Measurements from ENCODE around the gene GOSR1.
"Not testable (repeated sequence)": the region's sequence is repeated elsewhere in the genome, so short reads cannot be mapped to it uniquely, and the experiment has no call there.

Gene GOSR1

GRCh38 chr17:30558686-30559545 is 81.7 kb downstream of the GOSR1 start:
- H3K4me3 ChIP-seq (replicated peaks; ENCODE audit: insufficient read depth, low read length): no peak overlapping the region
- no peak overlapping the region for H3K27ac ChIP-seq (replicated peaks)
- DNase-seq (ENCODE audit: low read depth in 1 of 2, low spot score in 1 of 2): no peak
- no peaks in the 10 kb centered on the region for H3K27me3 ChIP-seq (ENCODE audit: insufficient read depth, poor library complexity, severe bottlenecking)
- TF ChIP-seq POLR2AphosphoS5 (IDR thresholded peaks at IDR 0.05; ENCODE audit: low read depth) (no peak), SPI1 (IDR thresholded peaks at IDR 0.05; ENCODE audit: borderline replicate concordance, low read depth) (no peak), GABPA (IDR thresholded peaks at IDR 0.05; ENCODE audit: low read depth) (no peak)
- TF ChIP-seq, protein P1, sequence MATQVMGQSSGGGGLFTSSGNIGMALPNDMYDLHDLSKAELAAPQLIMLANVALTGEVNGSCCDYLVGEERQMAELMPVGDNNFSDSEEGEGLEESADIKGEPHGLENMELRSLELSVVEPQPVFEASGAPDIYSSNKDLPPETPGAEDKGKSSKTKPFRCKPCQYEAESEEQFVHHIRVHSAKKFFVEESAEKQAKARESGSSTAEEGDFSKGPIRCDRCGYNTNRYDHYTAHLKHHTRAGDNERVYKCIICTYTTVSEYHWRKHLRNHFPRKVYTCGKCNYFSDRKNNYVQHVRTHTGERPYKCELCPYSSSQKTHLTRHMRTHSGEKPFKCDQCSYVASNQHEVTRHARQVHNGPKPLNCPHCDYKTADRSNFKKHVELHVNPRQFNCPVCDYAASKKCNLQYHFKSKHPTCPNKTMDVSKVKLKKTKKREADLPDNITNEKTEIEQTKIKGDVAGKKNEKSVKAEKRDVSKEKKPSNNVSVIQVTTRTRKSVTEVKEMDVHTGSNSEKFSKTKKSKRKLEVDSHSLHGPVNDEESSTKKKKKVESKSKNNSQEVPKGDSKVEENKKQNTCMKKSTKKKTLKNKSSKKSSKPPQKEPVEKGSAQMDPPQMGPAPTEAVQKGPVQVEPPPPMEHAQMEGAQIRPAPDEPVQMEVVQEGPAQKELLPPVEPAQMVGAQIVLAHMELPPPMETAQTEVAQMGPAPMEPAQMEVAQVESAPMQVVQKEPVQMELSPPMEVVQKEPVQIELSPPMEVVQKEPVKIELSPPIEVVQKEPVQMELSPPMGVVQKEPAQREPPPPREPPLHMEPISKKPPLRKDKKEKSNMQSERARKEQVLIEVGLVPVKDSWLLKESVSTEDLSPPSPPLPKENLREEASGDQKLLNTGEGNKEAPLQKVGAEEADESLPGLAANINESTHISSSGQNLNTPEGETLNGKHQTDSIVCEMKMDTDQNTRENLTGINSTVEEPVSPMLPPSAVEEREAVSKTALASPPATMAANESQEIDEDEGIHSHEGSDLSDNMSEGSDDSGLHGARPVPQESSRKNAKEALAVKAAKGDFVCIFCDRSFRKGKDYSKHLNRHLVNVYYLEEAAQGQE (IDR thresholded peaks at IDR 0.05; ENCODE audit: insufficient replicate concordance, low read depth): no peak
- TF ChIP-seq, protein P2, sequence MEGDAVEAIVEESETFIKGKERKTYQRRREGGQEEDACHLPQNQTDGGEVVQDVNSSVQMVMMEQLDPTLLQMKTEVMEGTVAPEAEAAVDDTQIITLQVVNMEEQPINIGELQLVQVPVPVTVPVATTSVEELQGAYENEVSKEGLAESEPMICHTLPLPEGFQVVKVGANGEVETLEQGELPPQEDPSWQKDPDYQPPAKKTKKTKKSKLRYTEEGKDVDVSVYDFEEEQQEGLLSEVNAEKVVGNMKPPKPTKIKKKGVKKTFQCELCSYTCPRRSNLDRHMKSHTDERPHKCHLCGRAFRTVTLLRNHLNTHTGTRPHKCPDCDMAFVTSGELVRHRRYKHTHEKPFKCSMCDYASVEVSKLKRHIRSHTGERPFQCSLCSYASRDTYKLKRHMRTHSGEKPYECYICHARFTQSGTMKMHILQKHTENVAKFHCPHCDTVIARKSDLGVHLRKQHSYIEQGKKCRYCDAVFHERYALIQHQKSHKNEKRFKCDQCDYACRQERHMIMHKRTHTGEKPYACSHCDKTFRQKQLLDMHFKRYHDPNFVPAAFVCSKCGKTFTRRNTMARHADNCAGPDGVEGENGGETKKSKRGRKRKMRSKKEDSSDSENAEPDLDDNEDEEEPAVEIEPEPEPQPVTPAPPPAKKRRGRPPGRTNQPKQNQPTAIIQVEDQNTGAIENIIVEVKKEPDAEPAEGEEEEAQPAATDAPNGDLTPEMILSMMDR (IDR thresholded peaks at IDR 0.05; ENCODE audit: insufficient read depth, low read length): no peak

DNA sequence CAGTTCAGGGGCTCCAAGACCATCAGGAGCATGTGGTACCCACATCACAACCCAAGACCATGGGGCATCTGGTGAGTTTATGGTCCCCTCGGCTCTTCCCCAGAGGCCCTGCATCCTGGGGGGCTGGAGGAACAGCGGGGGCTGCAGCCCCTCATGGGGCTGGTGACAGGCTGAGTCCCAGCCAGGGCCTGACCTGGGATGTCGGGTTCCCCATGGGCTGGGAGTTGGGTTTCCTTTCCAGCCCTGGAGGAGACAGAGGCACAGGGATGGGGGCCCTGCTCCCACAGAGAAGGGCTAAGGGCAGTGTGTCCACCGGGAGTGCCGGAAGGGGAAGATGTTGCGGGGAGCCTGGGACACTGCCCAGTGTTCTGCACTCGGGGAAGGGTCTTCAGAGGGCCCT is 82.4 kb downstream of the GOSR1 start:
- H3K27ac ChIP-seq (replicated peaks): no peak overlapping the region
- no peak overlapping the region for H3K4me3 ChIP-seq (replicated peaks; ENCODE audit: insufficient read depth, low read length)
- DNase-seq (ENCODE audit: low read depth in 1 of 2, low spot score in 1 of 2): no peak
- TF ChIP-seq POLR2AphosphoS5 (IDR thresholded peaks at IDR 0.05; ENCODE audit: low read depth): no peak
- TF ChIP-seq SPI1 (IDR thresholded peaks at IDR 0.05; ENCODE audit: borderline replicate concordance, low read depth): no peak
- TF ChIP-seq, protein P1 (IDR thresholded peaks at IDR 0.05; ENCODE audit: insufficient replicate concordance, low read depth): no peak
- TF ChIP-seq, protein P2 (IDR thresholded peaks at IDR 0.05; ENCODE audit: insufficient read depth, low read length): no peak
- no peak for TF ChIP-seq GABPA (IDR thresholded peaks at IDR 0.05; ENCODE audit: low read depth)
- no peaks in the 10 kb centered on the region for H3K27me3 ChIP-seq (ENCODE audit: insufficient read depth, poor library complexity, severe bottlenecking)

- DNase-seq (ENCODE audit: low read depth in 1 of 2, low spot score in 1 of 2); H3K27me3 ChIP-seq (ENCODE audit: insufficient read depth, poor library complexity, severe bottlenecking): not testable (repeated sequence)
Measured at GRCh38 chr17:30560117-30561026, 83.2 kb downstream of the GOSR1 start.

GRCh38 chr17:30561766-30562165 is 84.6 kb downstream of the GOSR1 start:
- not testable (repeated sequence) for H3K27ac ChIP-seq (replicated peaks); H3K27me3 ChIP-seq (ENCODE audit: insufficient read depth, poor library complexity, severe bottlenecking); DNase-seq (ENCODE audit: low read depth in 1 of 2, low spot score in 1 of 2); H3K4me3 ChIP-seq (replicated peaks; ENCODE audit: insufficient read depth, low read length)

More at GRCh38 chr17:30560117-30561026, 83.2 kb downstream of the GOSR1 start:
- not testable (repeated sequence) for H3K4me3 ChIP-seq (replicated peaks; ENCODE audit: insufficient read depth, low read length); H3K27ac ChIP-seq (replicated peaks)
